Right forelimb (tissue), 1 donor: ENCODE data around the gene HOXD13.
A peak's percentile ranks its signal among the peaks of the same experiment; 100 is the strongest.

Experiments
- DNase-seq: peaks from one replicate; pipeline ENCODE4 v3.0.0-alpha.2; 2018

The HOXD13 gene

GRCh38 chr2:176133389-176133788 lies 40.9 kb downstream of the HOXD13 start:
- no peak for DNase-seq

- DNase-seq: no peak
Measured at GRCh38 chr2:176134035-176134434, 41.5 kb downstream of the HOXD13 start.

- no peak for DNase-seq
Measured at GRCh38 chr2:176135035-176135440, 42.5 kb downstream of the HOXD13 start.

GRCh38 chr2:176136374-176137251 lies 44.1 kb downstream of the HOXD13 start:
- peak; percentile 82 for DNase-seq

- DNase-seq: no peak
Measured at GRCh38 chr2:176137252-176137580, 44.7 kb downstream of the HOXD13 start.

- no peak for DNase-seq
Measured at GRCh38 chr2:176137906-176138305, 45.4 kb downstream of the HOXD13 start.

- peak; percentile 59 for DNase-seq
Measured at GRCh38 chr2:176138526-176138922, 46.0 kb downstream of the HOXD13 start.

GRCh38 chr2:176138923-176139660 lies 46.6 kb downstream of the HOXD13 start:
- peak; percentile 68 for DNase-seq

- DNase-seq: peak; percentile 84
Measured at GRCh38 chr2:176139661-176140512, 47.4 kb downstream of the HOXD13 start.

GRCh38 chr2:176140513-176141317 lies 48.2 kb downstream of the HOXD13 start:
- peak; percentile 93 for DNase-seq

GRCh38 chr2:176142281-176142680 lies 49.8 kb downstream of the HOXD13 start:
- DNase-seq: no peak
